Measurements from ENCODE around the gene MEGF10.

The MEGF10 gene

DNA sequence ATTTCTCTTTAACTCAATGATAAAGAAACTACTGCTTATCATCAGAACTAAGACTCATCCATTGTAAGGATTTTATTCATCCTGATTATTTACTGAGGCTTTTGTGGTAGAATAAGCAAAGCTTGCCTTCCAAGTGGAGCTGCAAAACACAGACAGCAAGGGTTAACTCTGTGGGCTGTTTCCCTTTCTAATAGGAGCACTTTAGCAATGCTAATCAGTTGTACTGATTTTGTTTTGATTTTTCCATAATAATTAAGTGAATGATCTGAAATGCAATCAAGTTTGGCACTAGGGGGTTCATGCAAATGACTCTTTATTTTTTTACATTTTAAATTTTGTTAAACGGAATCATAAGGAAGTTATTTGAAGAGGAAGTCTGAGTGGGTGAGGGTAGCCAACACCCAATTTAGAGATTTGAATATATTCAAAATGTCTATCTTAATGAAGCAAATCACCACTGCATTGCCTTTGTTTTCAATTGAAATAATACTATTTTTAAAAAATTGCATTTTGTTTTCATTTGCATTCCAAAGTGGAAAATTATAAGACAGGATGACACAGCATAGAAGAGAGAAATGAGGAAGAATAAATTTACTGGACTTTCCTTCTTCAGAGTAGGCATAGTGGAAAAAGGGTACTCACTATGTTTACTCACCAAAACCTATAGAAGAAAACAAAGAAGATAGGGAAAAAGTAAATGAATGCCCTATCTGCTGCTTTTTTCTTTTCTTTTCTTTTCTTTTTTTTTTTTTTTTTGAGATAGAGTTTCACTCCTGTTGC, 36.6 kb downstream of the MEGF10 start:
- peaks cover 15% of the 10 kb centered on the region for H3K27me3 Mint-ChIP-seq (ENCODE audit: low read depth)
- no peak overlapping the region for H3K27ac Mint-ChIP-seq
- H3K9me3 Mint-ChIP-seq = no peaks in the 10 kb centered on the region
- H3K36me3 Mint-ChIP-seq (ENCODE audit: low read depth) = no peaks in the 10 kb centered on the region
- no peak for DNase-seq (ENCODE audit: low spot score)
- no peak overlapping the region for H3K4me3 Mint-ChIP-seq
- H3K4me1 Mint-ChIP-seq (ENCODE audit: low read depth) = no peaks in the 10 kb centered on the region

GRCh38 chr5:127330116-127330515, 39.5 kb downstream of the MEGF10 start:
- no peaks in the 10 kb centered on the region for H3K4me1 Mint-ChIP-seq (ENCODE audit: low read depth)
- H3K27me3 Mint-ChIP-seq (ENCODE audit: low read depth) = peaks cover 21% of the 10 kb centered on the region
- H3K27ac Mint-ChIP-seq = no peak overlapping the region
- no peaks in the 10 kb centered on the region for H3K9me3 Mint-ChIP-seq
- H3K36me3 Mint-ChIP-seq (ENCODE audit: low read depth) = no peaks in the 10 kb centered on the region
- DNase-seq (ENCODE audit: low spot score) = no peak
- no peak overlapping the region for H3K4me3 Mint-ChIP-seq

DNA sequence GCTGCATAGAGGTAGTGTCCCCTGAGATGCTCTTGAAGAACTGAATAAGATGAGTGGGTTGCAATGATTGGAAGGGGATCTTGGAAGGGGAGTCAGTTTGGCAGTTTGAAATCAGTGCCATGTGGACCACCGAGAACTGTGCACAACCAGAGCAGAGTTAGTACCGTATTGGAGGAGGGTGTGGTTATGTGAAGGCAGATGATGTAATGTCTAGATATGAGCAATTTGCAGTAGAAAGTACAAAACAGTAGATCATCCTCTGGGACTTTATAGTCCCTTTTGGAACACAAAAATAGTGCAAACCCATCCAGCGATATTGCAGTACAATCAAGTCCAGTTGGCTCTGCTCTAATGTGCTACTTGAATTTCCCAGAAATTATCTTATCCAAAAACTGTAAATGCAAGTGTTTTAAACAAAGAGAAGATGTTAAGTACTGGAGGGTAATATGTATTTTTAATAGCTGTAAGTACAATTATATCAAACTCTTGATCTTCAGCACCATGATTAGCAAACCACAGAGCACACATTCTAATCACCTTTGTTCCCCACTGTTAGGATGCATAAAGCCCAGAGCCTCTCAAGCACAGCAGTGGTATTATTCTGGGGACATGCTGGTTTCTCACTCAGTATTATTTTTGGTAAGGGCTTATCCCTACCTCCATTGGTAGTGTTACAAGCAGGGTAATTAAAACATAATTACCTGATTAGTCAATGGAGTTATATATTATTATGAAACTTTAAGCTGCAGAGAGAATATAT, 41.5 kb downstream of the MEGF10 start:
- Mint-ChIP-seq H3K4me1 (ENCODE audit: low read depth) (no peaks in the 10 kb centered on the region), H3K4me3 (no peak overlapping the region), H3K9me3 (no peaks in the 10 kb centered on the region), H3K27ac (no peak overlapping the region), H3K27me3 (ENCODE audit: low read depth) (peaks cover 28% of the 10 kb centered on the region), H3K36me3 (ENCODE audit: low read depth) (no peaks in the 10 kb centered on the region)
- no peak for DNase-seq (ENCODE audit: low spot score)

DNA sequence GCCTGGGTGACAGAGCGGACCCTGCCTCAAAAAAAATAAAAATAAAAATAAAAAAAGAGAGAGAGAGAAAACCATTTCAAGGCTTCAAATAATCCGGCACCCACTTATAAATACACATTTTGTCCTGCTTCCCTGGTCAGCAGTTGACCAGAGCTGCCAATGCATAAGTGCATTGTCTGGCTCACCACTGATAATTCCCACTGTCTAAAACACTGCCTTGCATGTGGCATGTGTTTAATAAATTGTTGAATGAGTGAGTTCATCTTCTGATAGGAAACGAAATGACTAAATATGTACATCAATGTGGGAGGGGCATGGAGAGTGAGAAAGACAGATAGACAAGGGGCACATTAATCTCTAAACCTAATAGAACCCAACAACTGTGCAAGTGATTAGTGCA, 42.9 kb downstream of the MEGF10 start:
- DNase-seq (ENCODE audit: low spot score) = no peak
- H3K4me3 Mint-ChIP-seq = no peak overlapping the region
- H3K4me1 Mint-ChIP-seq (ENCODE audit: low read depth) = no peaks in the 10 kb centered on the region
- H3K27ac Mint-ChIP-seq = no peak overlapping the region
- H3K36me3 Mint-ChIP-seq (ENCODE audit: low read depth) = no peaks in the 10 kb centered on the region
- H3K27me3 Mint-ChIP-seq (ENCODE audit: low read depth) = peaks cover 32% of the 10 kb centered on the region
- H3K9me3 Mint-ChIP-seq = no peaks in the 10 kb centered on the region

DNA sequence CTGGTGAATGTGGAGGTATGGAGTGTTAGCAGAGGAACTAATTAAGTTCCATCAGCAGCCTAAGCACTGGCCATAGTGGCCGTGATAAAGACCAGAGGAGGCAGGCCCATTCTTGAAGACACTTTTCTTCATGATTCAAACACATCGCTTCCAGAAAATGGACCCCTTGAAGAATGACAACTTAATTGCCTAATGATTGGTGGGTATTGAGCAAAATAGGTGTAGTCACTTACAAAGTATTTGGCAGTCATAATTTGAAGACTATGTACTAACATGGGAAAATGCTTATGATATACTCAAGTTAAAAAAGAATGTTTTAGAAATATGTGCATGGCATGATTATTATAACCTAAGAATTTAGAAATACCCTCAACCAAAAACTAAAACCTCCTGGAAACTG, 44.8 kb downstream of the MEGF10 start:
- H3K27me3 Mint-ChIP-seq (ENCODE audit: low read depth) = peaks cover 35% of the 10 kb centered on the region
- no peak for DNase-seq (ENCODE audit: low spot score)
- no peaks in the 10 kb centered on the region for H3K36me3 Mint-ChIP-seq (ENCODE audit: low read depth)
- no peak overlapping the region for H3K4me3 Mint-ChIP-seq
- no peak overlapping the region for H3K27ac Mint-ChIP-seq
- no peaks in the 10 kb centered on the region for H3K4me1 Mint-ChIP-seq (ENCODE audit: low read depth)
- no peaks in the 10 kb centered on the region for H3K9me3 Mint-ChIP-seq

- Mint-ChIP-seq H3K36me3 (ENCODE audit: low read depth) (no peaks in the 10 kb centered on the region), H3K4me1 (ENCODE audit: low read depth) (no peaks in the 10 kb centered on the region)
Observed at GRCh38 chr5:127337876-127338275, 47.3 kb downstream of the MEGF10 start.

GRCh38 chr5:127338501-127338900, 47.9 kb downstream of the MEGF10 start:
- Mint-ChIP-seq H3K36me3 (ENCODE audit: low read depth) (no peaks in the 10 kb centered on the region), H3K9me3 (no peaks in the 10 kb centered on the region), H3K27ac (no peak overlapping the region), H3K4me1 (ENCODE audit: low read depth) (no peaks in the 10 kb centered on the region), H3K4me3 (no peak overlapping the region), H3K27me3 (ENCODE audit: low read depth) (peaks cover 23% of the 10 kb centered on the region)
- no peak for DNase-seq (ENCODE audit: low spot score)

More at GRCh38 chr5:127337876-127338275, 47.3 kb downstream of the MEGF10 start:
- no peaks in the 10 kb centered on the region for H3K9me3 Mint-ChIP-seq
- no peak for DNase-seq (ENCODE audit: low spot score)
- H3K4me3 Mint-ChIP-seq = no peak overlapping the region
- H3K27me3 Mint-ChIP-seq (ENCODE audit: low read depth) = peaks cover 25% of the 10 kb centered on the region
- H3K27ac Mint-ChIP-seq = no peak overlapping the region

DNA sequence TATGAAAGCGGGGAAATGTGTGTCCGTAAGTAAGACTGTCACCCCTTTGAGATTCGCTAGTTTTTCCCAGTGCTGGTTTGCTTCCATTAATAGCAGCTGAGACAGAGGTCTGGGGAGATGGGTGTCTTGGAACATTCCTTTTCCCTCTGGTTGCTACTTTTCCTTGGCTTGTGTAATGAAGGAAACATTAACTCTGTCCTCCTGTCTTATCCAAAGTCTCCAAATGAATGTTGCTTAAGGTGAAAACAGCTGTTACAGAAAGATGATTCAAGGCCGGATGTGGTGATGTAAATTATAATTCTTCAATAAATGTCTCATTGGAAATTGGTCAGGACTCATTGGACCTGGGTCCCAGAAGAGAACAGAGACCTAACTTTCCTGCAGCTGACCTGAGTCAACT, 50.0 kb downstream of the MEGF10 start:
- Mint-ChIP-seq H3K36me3 (ENCODE audit: low read depth) (no peaks in the 10 kb centered on the region), H3K9me3 (no peaks in the 10 kb centered on the region), H3K4me1 (ENCODE audit: low read depth) (no peaks in the 10 kb centered on the region), H3K4me3 (no peak overlapping the region), H3K27ac (no peak overlapping the region), H3K27me3 (ENCODE audit: low read depth) (peaks cover 19% of the 10 kb centered on the region)
- no peak for DNase-seq (ENCODE audit: low spot score)

- Mint-ChIP-seq H3K36me3 (ENCODE audit: low read depth) (no peaks in the 10 kb centered on the region), H3K27me3 (ENCODE audit: low read depth) (peaks cover 13% of the 10 kb centered on the region), H3K9me3 (no peaks in the 10 kb centered on the region), H3K4me1 (ENCODE audit: low read depth) (no peaks in the 10 kb centered on the region), H3K27ac (no peak overlapping the region), H3K4me3 (no peak overlapping the region)
- DNase-seq (ENCODE audit: low spot score) = no peak
Observed at GRCh38 chr5:127342364-127342763, 51.8 kb downstream of the MEGF10 start.

DNA sequence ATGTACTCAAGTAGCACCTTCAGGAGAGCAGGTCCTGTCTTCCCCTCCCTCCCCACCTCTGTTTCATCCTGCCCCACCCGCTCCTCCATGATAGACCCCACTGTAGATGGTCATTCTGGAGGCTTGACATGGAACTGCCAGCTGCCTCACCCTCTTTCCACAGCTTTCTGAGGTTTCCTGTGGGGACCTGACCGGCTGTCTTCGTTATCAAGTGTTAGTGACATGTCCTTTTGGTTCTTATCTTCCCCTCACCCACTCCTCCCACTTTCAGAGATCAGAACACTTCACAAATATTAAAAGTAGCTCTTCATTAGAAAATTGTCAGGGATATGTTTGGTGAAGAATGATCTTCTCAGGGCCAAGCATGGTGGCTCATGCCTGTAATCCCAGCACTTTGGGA, 52.7 kb downstream of the MEGF10 start:
- no peak for DNase-seq (ENCODE audit: low spot score)
- H3K27ac Mint-ChIP-seq = no peak overlapping the region
- no peaks in the 10 kb centered on the region for H3K36me3 Mint-ChIP-seq (ENCODE audit: low read depth)
- no peaks in the 10 kb centered on the region for H3K4me1 Mint-ChIP-seq (ENCODE audit: low read depth)
- no peak overlapping the region for H3K4me3 Mint-ChIP-seq
- no peaks in the 10 kb centered on the region for H3K9me3 Mint-ChIP-seq
- peaks cover 11% of the 10 kb centered on the region for H3K27me3 Mint-ChIP-seq (ENCODE audit: low read depth)

- Mint-ChIP-seq H3K36me3 (ENCODE audit: low read depth) (no peaks in the 10 kb centered on the region), H3K4me3 (no peak overlapping the region), H3K27me3 (ENCODE audit: low read depth) (peaks cover 8% of the 10 kb centered on the region), H3K27ac (no peak overlapping the region), H3K9me3 (no peaks in the 10 kb centered on the region), H3K4me1 (ENCODE audit: low read depth) (no peaks in the 10 kb centered on the region)
- DNase-seq (ENCODE audit: low spot score) = no peak
Observed at GRCh38 chr5:127343866-127344265, 53.3 kb downstream of the MEGF10 start.

- peaks cover 5% of the 10 kb centered on the region for H3K27me3 Mint-ChIP-seq (ENCODE audit: low read depth)
Observed at GRCh38 chr5:127344931-127345330, 54.3 kb downstream of the MEGF10 start.

DNA sequence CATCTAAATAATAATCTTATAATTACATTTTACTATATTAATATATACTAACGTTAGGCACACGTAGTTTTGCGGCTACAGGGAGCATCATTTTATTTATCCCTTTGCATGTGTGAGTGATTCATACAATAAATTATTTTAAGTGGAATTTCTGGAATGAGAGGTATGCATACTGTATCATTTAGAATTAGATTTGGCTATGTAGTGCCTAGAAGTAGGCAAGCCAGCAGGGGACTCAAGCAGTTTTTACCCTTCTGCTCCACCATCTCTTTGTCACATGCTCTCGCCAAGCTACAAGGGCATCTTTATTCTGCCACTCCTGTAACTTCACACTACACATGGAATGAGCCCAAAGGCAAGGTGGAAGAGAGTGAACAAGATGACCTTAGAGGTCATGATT, 60.8 kb downstream of the MEGF10 start:
- Mint-ChIP-seq H3K4me1 (ENCODE audit: low read depth) (no peaks in the 10 kb centered on the region), H3K36me3 (ENCODE audit: low read depth) (no peaks in the 10 kb centered on the region), H3K9me3 (no peaks in the 10 kb centered on the region), H3K4me3 (no peak overlapping the region), H3K27me3 (ENCODE audit: low read depth) (peaks cover 4% of the 10 kb centered on the region), H3K27ac (no peak overlapping the region)
- DNase-seq (ENCODE audit: low spot score) = no peak

More at GRCh38 chr5:127344931-127345330, 54.3 kb downstream of the MEGF10 start:
- H3K4me1 Mint-ChIP-seq (ENCODE audit: low read depth) = no peaks in the 10 kb centered on the region
- DNase-seq (ENCODE audit: low spot score) = no peak
- no peak overlapping the region for H3K4me3 Mint-ChIP-seq
- no peaks in the 10 kb centered on the region for H3K9me3 Mint-ChIP-seq
- H3K36me3 Mint-ChIP-seq (ENCODE audit: low read depth) = no peaks in the 10 kb centered on the region
- H3K27ac Mint-ChIP-seq = no peak overlapping the region

- H3K27me3 Mint-ChIP-seq (ENCODE audit: low read depth) = peaks cover 4% of the 10 kb centered on the region
- H3K36me3 Mint-ChIP-seq (ENCODE audit: low read depth) = no peaks in the 10 kb centered on the region
- H3K27ac Mint-ChIP-seq = no peak overlapping the region
- no peak for DNase-seq (ENCODE audit: low spot score)
- H3K9me3 Mint-ChIP-seq = no peaks in the 10 kb centered on the region
- no peak overlapping the region for H3K4me3 Mint-ChIP-seq
- H3K4me1 Mint-ChIP-seq (ENCODE audit: low read depth) = no peaks in the 10 kb centered on the region
Observed at GRCh38 chr5:127352068-127352467, 61.5 kb downstream of the MEGF10 start.
